Astrocyte of the cerebellum (primary cell): Measurements from ENCODE around the gene SOAT2.

Experiments used
- DNase-seq: peaks from one replicate; pipeline ENCODE4 v3.0.0-alpha.2; 2011; ENCODE audit warnings: low read depth
- H3K4me3 ChIP-seq: 2 replicates; pipeline ENCODE4 v1.5.1; 2011; ENCODE audit warnings: mild to moderate bottlenecking, low read depth, low read length, moderate library complexity
- in situ Hi-C: cut with HindIII; loops from 2 replicates; pipeline ENCODE4 v1.10.0; 2017; ENCODE audit warnings: low sequenced_read_pairs
- TF ChIP-seq, protein P1 (sequence below): IDR thresholded peaks from 2 replicates; pipeline ENCODE4 v1.5.1; 2012; ENCODE audit warnings: low read length, low read depth, moderate library complexity, mild to moderate bottlenecking; ENCODE audit errors: missing control alignments

SOAT2 gene

DNA sequence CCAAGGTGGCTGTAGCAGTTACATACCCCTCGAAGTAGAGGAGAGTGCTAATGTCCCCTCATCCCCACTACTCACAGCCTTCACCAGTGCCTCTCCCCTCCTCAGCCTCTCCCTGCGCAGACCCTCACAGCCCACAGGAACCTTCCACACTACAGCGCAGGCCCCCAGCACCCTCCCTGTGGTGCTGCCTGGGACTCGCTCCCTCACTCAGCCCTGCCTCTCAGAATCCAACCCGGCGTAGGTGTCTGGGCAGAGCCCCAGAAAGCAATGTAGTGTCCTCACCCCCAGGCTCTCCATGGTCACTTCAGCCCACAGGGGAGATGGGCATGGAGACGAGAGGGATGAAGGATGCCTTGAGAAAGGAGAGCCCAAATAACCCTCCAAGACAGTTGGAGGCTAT lies 66.4 kb downstream of the SOAT2 start:
- no peak overlapping the region for H3K4me3 ChIP-seq
- TF ChIP-seq, protein P1, sequence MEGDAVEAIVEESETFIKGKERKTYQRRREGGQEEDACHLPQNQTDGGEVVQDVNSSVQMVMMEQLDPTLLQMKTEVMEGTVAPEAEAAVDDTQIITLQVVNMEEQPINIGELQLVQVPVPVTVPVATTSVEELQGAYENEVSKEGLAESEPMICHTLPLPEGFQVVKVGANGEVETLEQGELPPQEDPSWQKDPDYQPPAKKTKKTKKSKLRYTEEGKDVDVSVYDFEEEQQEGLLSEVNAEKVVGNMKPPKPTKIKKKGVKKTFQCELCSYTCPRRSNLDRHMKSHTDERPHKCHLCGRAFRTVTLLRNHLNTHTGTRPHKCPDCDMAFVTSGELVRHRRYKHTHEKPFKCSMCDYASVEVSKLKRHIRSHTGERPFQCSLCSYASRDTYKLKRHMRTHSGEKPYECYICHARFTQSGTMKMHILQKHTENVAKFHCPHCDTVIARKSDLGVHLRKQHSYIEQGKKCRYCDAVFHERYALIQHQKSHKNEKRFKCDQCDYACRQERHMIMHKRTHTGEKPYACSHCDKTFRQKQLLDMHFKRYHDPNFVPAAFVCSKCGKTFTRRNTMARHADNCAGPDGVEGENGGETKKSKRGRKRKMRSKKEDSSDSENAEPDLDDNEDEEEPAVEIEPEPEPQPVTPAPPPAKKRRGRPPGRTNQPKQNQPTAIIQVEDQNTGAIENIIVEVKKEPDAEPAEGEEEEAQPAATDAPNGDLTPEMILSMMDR, result no peak
- in situ Hi-C loops, result loop anchor here (5.0 kb wide), 2 partner anchors 102 to 128 kb away; partner anchors contain the start of genes MYG1 and PFDN5
- DNase-seq, result no peak

DNA sequence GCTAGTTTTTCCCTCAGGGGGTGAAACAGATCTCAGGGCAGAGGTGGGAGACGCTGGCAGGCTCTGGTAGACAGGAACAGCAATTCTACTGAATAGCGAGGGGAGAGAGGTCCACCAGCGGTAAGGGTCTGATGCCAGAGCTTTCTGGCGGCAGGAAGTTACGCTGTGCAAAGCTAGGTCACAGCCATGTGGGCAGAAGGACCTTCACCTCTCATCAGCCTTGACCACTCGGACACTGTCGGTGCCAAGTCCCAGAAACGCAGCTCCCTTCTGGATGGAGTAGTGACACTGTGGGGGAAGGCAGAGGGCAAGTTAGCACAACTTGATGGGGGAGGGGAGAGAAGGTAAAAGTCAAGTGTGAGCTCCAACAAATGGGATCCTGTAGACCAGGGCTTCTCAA lies 66.9 kb downstream of the SOAT2 start:
- no peak for DNase-seq
- TF ChIP-seq, protein P1, result no peak
- no peak overlapping the region for H3K4me3 ChIP-seq
- in situ Hi-C loops, result loop anchor here (5.0 kb wide), 2 partner anchors 103 to 127 kb away; partner anchors contain the start of genes MYG1 and PFDN5

DNA sequence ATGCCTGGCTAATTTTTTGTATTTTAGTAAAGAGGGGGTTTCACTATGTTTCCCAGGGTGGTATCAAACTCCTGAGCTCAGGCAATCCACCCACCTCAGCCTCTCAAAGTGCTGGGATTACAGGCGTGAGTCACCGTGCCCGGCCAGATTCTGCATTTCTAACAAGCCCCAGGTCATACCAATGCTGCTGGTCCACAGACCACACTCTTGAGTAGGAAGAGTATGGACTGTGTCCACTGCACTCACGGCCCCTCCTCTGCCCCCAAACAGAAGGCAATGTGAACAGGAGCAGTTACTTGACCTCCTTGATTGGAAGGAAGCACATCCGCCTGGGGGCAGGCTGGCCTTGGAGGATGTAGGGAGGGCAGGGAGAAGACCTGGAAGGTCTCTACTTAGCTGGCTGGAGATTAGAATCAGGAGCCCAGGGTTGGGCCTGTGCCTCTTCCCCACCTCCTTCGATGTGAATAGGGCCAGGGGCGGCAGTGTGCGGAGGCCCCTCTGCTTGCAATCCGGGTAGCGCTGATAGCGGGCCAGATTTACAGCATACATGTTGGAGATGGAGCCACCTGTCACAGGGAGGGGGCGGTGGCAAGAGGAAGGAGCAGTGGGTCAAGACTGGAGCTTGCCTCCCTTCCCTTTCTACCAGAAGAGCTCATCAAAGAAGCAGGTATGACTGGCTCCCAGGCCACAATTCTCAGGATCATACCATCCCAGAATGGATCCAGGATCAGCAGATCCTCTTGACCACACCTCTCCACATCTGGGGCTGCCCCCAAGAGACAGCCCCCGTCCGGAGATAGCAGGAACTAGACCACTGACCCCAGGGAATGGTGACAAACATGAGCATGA lies 67.8 kb downstream of the SOAT2 start:
- in situ Hi-C loops, result loop anchor here (5.0 kb wide), 2 partner anchors 104 to 126 kb away; partner anchors contain the start of genes MYG1 and PFDN5
- TF ChIP-seq, protein P1, result no peak
- no peak overlapping the region for H3K4me3 ChIP-seq
- DNase-seq, result no peak

DNA sequence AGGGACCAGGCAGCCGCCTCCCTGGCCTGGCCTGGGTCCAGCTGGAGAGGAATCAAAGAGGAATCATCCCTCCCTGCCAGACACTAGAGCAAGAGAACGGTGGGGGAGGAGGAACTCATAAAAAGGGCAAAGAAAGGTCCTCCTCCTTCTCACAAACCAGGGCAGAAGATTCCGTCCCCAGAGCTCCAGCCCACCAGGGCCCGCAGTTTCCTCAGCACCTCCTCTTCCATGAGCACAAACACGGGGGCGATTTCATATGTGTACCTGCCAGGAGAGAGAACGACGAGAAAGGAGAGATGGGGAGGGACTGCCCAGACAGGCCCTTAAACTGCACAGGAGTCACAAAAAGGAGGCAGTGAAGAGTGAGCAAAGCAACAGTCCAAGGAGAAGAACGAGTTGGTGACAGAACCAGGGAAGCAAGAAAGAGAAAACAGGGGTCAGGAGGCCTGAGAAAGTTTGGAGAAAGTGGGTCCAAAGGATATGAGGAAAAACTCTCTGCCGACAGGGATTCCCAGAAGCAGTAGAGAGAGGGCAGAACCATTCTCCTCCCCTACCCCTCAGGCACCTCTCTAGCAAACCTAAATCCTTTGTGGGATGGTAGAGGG lies 68.5 kb downstream of the SOAT2 start:
- H3K4me3 ChIP-seq, result no peak overlapping the region
- DNase-seq, result no peak
- TF ChIP-seq, protein P1, result no peak
- in situ Hi-C loops, result loop anchor here (5.0 kb wide), 2 partner anchors 105 to 125 kb away; partner anchors contain the start of genes MYG1 and PFDN5

DNA sequence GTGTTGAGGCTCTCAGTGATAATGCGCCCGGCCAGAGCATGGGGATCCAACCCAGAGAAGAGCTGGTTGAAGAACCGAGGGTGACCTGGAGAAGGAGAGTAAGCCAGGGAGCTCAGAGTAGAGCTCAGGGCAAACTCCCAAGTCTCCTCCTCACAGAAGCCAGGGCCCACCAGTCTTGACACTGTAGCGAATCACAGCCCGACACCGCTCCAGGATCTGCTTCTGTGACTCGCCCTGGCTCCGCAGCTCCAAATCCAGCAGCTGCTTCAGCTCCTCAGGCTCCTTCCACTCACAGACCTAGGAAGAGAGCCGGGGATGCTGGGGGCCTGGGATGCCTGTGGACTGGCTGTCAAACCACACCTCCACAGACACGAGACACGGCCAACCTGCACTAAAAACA lies 69.1 kb downstream of the SOAT2 start:
- in situ Hi-C loops, result loop anchor here (5.0 kb wide), 2 partner anchors 105 to 125 kb away; partner anchors contain the start of genes MYG1 and PFDN5
- H3K4me3 ChIP-seq, result no peak overlapping the region
- DNase-seq, result no peak
- TF ChIP-seq, protein P1, result no peak

DNA sequence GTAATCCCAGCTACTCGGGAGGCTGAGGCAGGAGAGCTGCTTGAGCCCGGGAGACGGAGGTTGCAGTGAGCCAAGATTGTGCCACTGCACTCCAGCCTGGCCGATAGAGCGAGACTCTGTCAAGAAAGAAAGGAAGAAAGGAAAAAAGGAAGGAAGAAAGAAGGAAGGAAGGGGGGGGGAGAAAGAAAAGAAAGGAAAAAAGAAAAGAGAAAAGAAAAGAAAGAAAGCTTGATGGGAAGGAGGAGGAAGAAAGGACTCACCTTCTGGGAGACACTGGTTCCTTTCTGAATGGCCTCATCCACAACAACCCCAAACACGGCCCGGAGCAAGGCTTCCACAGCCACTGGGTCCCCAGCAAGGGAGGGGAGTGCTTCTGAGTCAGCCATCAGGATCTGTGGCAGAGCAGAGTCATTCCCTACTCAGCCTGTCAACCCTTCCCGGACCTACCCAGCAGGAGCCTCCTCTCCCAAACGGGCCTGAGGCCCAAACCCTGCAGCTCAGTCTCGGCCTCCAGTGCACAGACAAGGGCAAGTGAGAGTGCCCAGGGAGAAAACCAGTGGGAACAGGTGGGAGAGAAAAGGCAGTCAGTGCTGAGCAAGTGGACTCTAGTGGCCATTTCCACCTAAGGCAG lies 69.9 kb downstream of the SOAT2 start:
- TF ChIP-seq, protein P1, result no peak
- in situ Hi-C loops, result loop anchor here (5.0 kb wide), 2 partner anchors 106 to 124 kb away; partner anchors contain the start of genes MYG1 and PFDN5
- no peak for DNase-seq
- no peak overlapping the region for H3K4me3 ChIP-seq
